Endothelial cell of umbilical vein (primary cell): ENCODE results near the gene MED16. TPM values are rescaled to one million over a fixed set of nuclear protein-coding genes. Genes with fewer than 3 reads are reported as not detected.

ENCODE experiments used
- BruUV-seq: library from RNA; stranded (reverse); fragments of 400-500 nt; replicated peaks from 2 replicates; lab custom pipeline; 2021; lab: Mats Ljungman, UMichigan
- CTCF ChIA-PET: fragments of 300-600, 350-600 bp; sonication (Branson Sonifier 250); formaldehyde crosslinking; loops from one replicate; lab custom pipeline; 2021; ENCODE audit warnings: antibody characterized with exemption, inconsistent platforms; lab: Charles Lee
- POLR2A ChIA-PET: fragments of 300-600, 350-600 bp; sonication (Branson Sonifier 250); formaldehyde crosslinking; loops from one replicate; lab custom pipeline; 2021; ENCODE audit warnings: antibody characterized with exemption, inconsistent platforms; lab: Charles Lee
- DNase-seq: peaks from one replicate; pipeline ENCODE4 v3.0.0-alpha.2; 2011; ENCODE audit warnings: low read depth, low spot score
- FAIRE-seq: peaks from 2 replicates; lab custom pipeline; 2011; peaks lifted over from hg19 to GRCh38; lab: Jason Lieb, UNC
- H2AFZ ChIP-seq: 2 replicates; pipeline ENCODE4 v1.6.0; 2012; ENCODE audit warnings: low read depth, low read length, control low read depth, inconsistent platforms
- H3K27ac ChIP-seq: 2 replicates; pipeline ENCODE4 v1.5.1; 2011; ENCODE audit warnings: low read depth, mild to moderate bottlenecking, control low read depth, low read length, moderate library complexity; ENCODE audit not compliant: insufficient read depth
- H3K27me3 ChIP-seq, 2 experiments: 2 replicates each; pipeline versions ENCODE4 v1.6.0 to v1.6.1; 2011; ENCODE audit warnings: low read length in 2 of 2, mixed read lengths in 1 of 2; ENCODE audit not compliant: control insufficient read depth in 2 of 2, insufficient read depth in 2 of 2
- H3K36me3 ChIP-seq, 2 experiments: 2 replicates in 1 of 2; 3 replicates in 1 of 2; pipeline ENCODE4 v1.5.1; 2011; ENCODE audit warnings: low read length in 2 of 2, mild to moderate bottlenecking in 1 of 2, moderate library complexity in 1 of 2; ENCODE audit not compliant: control insufficient read depth in 2 of 2, insufficient read depth in 2 of 2; ENCODE audit errors: extremely low read depth in 1 of 2
- H3K4me1 ChIP-seq: 3 replicates; pipeline ENCODE4 v1.5.1; 2011; ENCODE audit warnings: mild to moderate bottlenecking, low read length; ENCODE audit not compliant: control insufficient read depth, insufficient read depth; ENCODE audit errors: extremely low read depth
- H3K4me2 ChIP-seq: 2 replicates; pipeline ENCODE4 v1.6.1; 2011; ENCODE audit warnings: low read length, control low read depth, mixed read lengths; ENCODE audit not compliant: insufficient read depth
- H3K4me3 ChIP-seq, 3 experiments: fragments of 200-600 bp in 1 of 3; sonication (generic), shearing (Covaris generic) in 1 of 3; replicated peaks in 1 of 3; 2 replicates each; pipeline ENCODE4 v1.5.1; 2011 to 2016; ENCODE audit warnings: control low read depth in 3 of 3, low read length in 3 of 3, mild to moderate bottlenecking in 2 of 3, inconsistent platforms in 1 of 3, low read depth in 1 of 3, moderate library complexity in 1 of 3; ENCODE audit not compliant: insufficient read depth in 1 of 3
- H3K79me2 ChIP-seq: 2 replicates; pipeline ENCODE4 v1.6.0; 2012; ENCODE audit warnings: low read length, inconsistent platforms; ENCODE audit not compliant: control insufficient read depth, insufficient read depth
- H3K9ac ChIP-seq: replicated peaks from 2 replicates; pipeline ENCODE3; 2011; ENCODE audit warnings: low read length, control low read depth; ENCODE audit not compliant: insufficient read depth; ENCODE audit errors: extremely low read depth
- H3K9me1 ChIP-seq: replicated peaks from 3 replicates; pipeline ENCODE4 v1.6.0; 2011; ENCODE audit warnings: mild to moderate bottlenecking, low read length; ENCODE audit not compliant: control insufficient read depth, insufficient read depth; ENCODE audit errors: extremely low read depth
- H3K9me3 ChIP-seq: replicated peaks from 2 replicates; pipeline ENCODE4 v1.5.1; 2012; ENCODE audit warnings: low read length, inconsistent platforms; ENCODE audit not compliant: control insufficient read depth, insufficient read depth
- H4K20me1 ChIP-seq: replicated peaks from 2 replicates; pipeline ENCODE3; 2011; ENCODE audit warnings: mild to moderate bottlenecking, low read length; ENCODE audit not compliant: control insufficient read depth, insufficient read depth; ENCODE audit errors: extremely low read depth
- FOS ChIP-seq: IDR thresholded peaks from 2 replicates; pipeline ENCODE4 v1.6.1; 2011; ENCODE audit warnings: mild to moderate bottlenecking, low read length, moderate library complexity, borderline replicate concordance; ENCODE audit not compliant: insufficient read depth
- JUN ChIP-seq: IDR thresholded peaks from 2 replicates; pipeline ENCODE4 v1.6.1; 2011; ENCODE audit warnings: borderline replicate concordance, low read depth; ENCODE audit not compliant: insufficient read length, insufficient read depth
- POLR2A ChIP-seq: IDR thresholded peaks from 2 replicates; pipeline ENCODE4 v1.6.1; 2012; ENCODE audit warnings: low read depth, mild to moderate bottlenecking, control low read depth, low read length
- POLR2AphosphoS5 ChIP-seq: IDR thresholded peaks from 2 replicates; pipeline ENCODE4 v1.6.1; 2012; ENCODE audit warnings: low read depth, mild to moderate bottlenecking, control low read depth, low read length, moderate library complexity; ENCODE audit not compliant: insufficient read depth
- dilution Hi-C: fragments of 300-500 bp; cut with MboI; formaldehyde crosslinking; loops from one replicate; pipeline ENCODE4 v1.15.0; 2019; ENCODE audit warnings: low sequenced_read_pairs; ENCODE audit not compliant: extremely low pct_ligation_motif_present
- intact Hi-C: fragments of 100-400 bp; cut with micrococcal nuclease; formaldehyde crosslinking; loops from one replicate; pipeline ENCODE4 v1.10.0; 2022
- polyA plus RNA-seq, 4 experiments: library from polyadenylated mRNA; depleted of rRNA in 3 of 4; stranded (reverse) in 3 of 4; unstranded in 1 of 4; fragments of >200 nt; gene quantifications; 2 replicates each; pipeline versions ENCODE4 v1.2.1 to v1.2.3, GENCODE V29; 2011 to 2012; ENCODE audit warnings: missing spikeins in 1 of 4
- total RNA-seq: library from RNA; stranded (reverse); gene quantifications from 2 replicates; pipeline ENCODE4 v1.2.3, GENCODE V29; 2021
- TF ChIP-seq, protein P1 (sequence below), 2 donors: IDR thresholded peaks; 1 replicate in 1 of 2; 2 replicates in 1 of 2; pipeline ENCODE4 v1.5.1; 2011; ENCODE audit warnings: low read length in 2 of 2, mild to moderate bottlenecking in 2 of 2, moderate library complexity in 2 of 2, control low read depth in 1 of 2, inconsistent platforms in 1 of 2, low read depth in 1 of 2; ENCODE audit not compliant: insufficient read depth in 1 of 2; ENCODE audit errors: extremely low read depth in 1 of 2

Gene MED16
- total and polyA plus RNA-seq, 2 donors (not counting 3 experiments of a cell fraction or from before 2014, with no cell fraction given) = 63.1 to 66.5 TPM

DNA sequence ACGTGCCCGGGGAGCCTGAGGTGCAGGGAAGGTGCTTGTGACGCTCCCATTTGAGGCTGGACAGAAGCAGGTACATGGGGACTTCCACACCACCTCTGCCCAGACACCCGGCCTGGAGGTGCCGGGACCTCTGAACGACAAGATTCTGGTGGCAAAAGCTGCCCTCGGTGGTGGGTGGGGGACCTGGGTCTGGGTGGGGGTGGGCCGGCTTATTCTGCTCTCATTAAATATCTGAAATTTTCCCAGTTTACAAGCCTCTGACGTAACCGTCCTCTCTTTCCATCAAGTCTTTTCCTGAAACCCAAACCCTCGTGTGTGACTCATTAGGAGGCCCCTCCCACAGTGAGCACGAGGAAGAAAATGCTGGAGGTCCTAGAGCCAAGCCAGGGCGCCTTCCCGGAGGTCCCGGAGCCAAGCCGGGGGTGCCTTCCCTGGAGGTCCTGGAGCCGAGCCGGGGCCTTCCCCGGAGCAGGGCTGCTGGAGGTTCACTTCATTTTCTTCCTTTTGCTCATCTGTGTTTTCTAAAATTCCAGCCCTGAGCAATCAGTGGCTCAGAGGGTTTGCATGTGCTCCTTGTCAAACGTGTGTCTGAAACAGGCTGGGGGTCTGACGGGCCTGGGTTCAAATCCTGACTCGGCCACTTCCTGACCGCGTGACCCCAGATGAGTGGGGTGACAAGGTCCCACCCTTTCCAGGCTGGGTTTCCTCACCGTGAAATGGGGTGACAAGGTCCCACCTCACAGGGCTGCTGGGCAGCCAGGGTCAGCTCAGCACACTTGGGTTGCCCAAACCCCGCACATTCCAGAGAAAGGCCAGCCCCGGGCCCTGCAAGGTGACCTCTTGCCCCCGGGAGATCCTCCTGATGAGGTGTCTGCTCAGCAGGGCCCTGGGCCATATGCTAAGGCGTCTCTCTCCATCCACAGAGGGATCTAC, 23.5 kb downstream of the MED16 start:
- dilution Hi-C loops = no loop called here
- no TSS peak for BruUV-seq
- Histone ChIP-seq H3K4me1 (peaks cover 9% of the 10 kb centered on the region), H2AFZ (no peak overlapping the region), H3K9me3 (no peaks in the 10 kb centered on the region), H3K4me3 (no peak overlapping the region), H3K79me2 (no peaks in the 10 kb centered on the region), H3K36me3 (peaks cover 0 to 13% of the 10 kb centered on the region in 2 experiments), H3K27ac (peak overlapping the region; percentile 44), H4K20me1 (no peaks in the 10 kb centered on the region), H3K4me2 (no peak overlapping the region), H3K9me1 (no peaks in the 10 kb centered on the region), H3K9ac (no peak overlapping the region), H3K27me3 (no peaks in the 10 kb centered on the region)
- CTCF ChIA-PET = no interaction called here
- intact Hi-C loops = loop anchor here (1.0 kb wide), 1 partner anchor 206 kb away; the partner anchor contains the start of gene RNF126
- POLR2A ChIA-PET = no interaction called here
- TF ChIP-seq FOS (peak; percentile 69), POLR2AphosphoS5 (no peak), POLR2A (no peak), JUN (peak; percentile 74)
- TF ChIP-seq, protein P1, sequence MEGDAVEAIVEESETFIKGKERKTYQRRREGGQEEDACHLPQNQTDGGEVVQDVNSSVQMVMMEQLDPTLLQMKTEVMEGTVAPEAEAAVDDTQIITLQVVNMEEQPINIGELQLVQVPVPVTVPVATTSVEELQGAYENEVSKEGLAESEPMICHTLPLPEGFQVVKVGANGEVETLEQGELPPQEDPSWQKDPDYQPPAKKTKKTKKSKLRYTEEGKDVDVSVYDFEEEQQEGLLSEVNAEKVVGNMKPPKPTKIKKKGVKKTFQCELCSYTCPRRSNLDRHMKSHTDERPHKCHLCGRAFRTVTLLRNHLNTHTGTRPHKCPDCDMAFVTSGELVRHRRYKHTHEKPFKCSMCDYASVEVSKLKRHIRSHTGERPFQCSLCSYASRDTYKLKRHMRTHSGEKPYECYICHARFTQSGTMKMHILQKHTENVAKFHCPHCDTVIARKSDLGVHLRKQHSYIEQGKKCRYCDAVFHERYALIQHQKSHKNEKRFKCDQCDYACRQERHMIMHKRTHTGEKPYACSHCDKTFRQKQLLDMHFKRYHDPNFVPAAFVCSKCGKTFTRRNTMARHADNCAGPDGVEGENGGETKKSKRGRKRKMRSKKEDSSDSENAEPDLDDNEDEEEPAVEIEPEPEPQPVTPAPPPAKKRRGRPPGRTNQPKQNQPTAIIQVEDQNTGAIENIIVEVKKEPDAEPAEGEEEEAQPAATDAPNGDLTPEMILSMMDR (IDR thresholded peaks at IDR 0.05; ENCODE audit: extremely low read depth in 1 of 2, insufficient read depth in 1 of 2, low read depth in 1 of 2, low read length in 2 of 2) = no peak
- FAIRE-seq (peak; percentile 85), DNase-seq (peak; percentile 88)
